CD14-positive monocyte (primary cell): ENCODE data around the gene SCAP. TPM values are rescaled to one million over a fixed set of nuclear protein-coding genes. Genes with fewer than 3 reads are reported as not detected.

ENCODE experiments used
- DNase-seq, 3 donors: peaks; one replicate each; pipeline ENCODE4 v3.0.0-alpha.2; 2011 to 2022
- H2AFZ ChIP-seq: 2 replicates; pipeline ENCODE4 v1.6.0; 2012; ENCODE audit warnings: mild to moderate bottlenecking, low read depth, low read length, inconsistent platforms; ENCODE audit not compliant: insufficient read depth, poor library complexity, severe bottlenecking
- H3K27ac ChIP-seq, 2 donors: 1 replicate in 1 of 2; 2 replicates in 1 of 2; pipeline ENCODE4 v1.5.1; 2012 to 2013; ENCODE audit warnings: low read length in 2 of 2, control low read depth in 1 of 2, inconsistent platforms in 1 of 2, low read depth in 1 of 2, mild to moderate bottlenecking in 1 of 2
- H3K27me3 ChIP-seq, 2 donors: one replicate each; pipeline versions ENCODE4 v1.6.0 to v1.6.1; 2011 to 2013; ENCODE audit warnings: low read length in 2 of 2; ENCODE audit not compliant: control insufficient read depth in 2 of 2, insufficient read depth in 2 of 2
- H3K36me3 ChIP-seq, 2 donors: replicated peaks in 1 of 2; 1 replicate in 1 of 2; 2 replicates in 1 of 2; pipeline versions ENCODE4 v1.5.1 to v1.6.1; 2012 to 2013; ENCODE audit warnings: low read length in 2 of 2, control low read depth in 1 of 2, inconsistent platforms in 1 of 2, mild to moderate bottlenecking in 1 of 2; ENCODE audit not compliant: insufficient read depth in 2 of 2, control insufficient read depth in 1 of 2
- H3K4me1 ChIP-seq, 2 donors: 1 replicate in 1 of 2; 2 replicates in 1 of 2; pipeline versions ENCODE4 v1.5.1 to v1.6.1; 2012 to 2013; ENCODE audit warnings: low read length in 2 of 2, control low read depth in 1 of 2, inconsistent platforms in 1 of 2, mild to moderate bottlenecking in 1 of 2, moderate library complexity in 1 of 2; ENCODE audit not compliant: insufficient read depth in 2 of 2, control insufficient read depth in 1 of 2
- H3K4me2 ChIP-seq: replicated peaks from 2 replicates; pipeline ENCODE3; 2012; ENCODE audit warnings: low read length, moderate library complexity, mild to moderate bottlenecking; ENCODE audit not compliant: poor library complexity, severe bottlenecking; ENCODE audit errors: extremely low read depth
- H3K4me3 ChIP-seq, 3 experiments: fragments of 200-600 bp in 1 of 3; sonication (generic) in 1 of 3; replicated peaks in 1 of 3; 1 replicate in 2 of 3; 2 replicates in 1 of 3; pipeline ENCODE4 v1.5.1; 2011 to 2013; ENCODE audit warnings: low read length in 3 of 3, mild to moderate bottlenecking in 3 of 3, control low read depth in 2 of 3, low read depth in 2 of 3, inconsistent platforms in 1 of 3, moderate library complexity in 1 of 3
- H3K79me2 ChIP-seq: 2 replicates; pipeline ENCODE4 v1.6.0; 2012; ENCODE audit warnings: mild to moderate bottlenecking, control low read depth, inconsistent platforms, low read length, moderate library complexity; ENCODE audit not compliant: insufficient read depth
- H3K9ac ChIP-seq: 2 replicates; pipeline ENCODE4 v1.6.0; 2017; ENCODE audit warnings: low read length, mild to moderate bottlenecking; ENCODE audit not compliant: insufficient read depth, poor library complexity, severe bottlenecking
- H3K9me3 ChIP-seq, 2 donors: replicated peaks in 1 of 2; 1 replicate in 1 of 2; 2 replicates in 1 of 2; pipeline versions ENCODE4 v1.5.1 to v1.6.1; 2012 to 2013; ENCODE audit warnings: low read length in 2 of 2, control low read depth in 1 of 2; ENCODE audit not compliant: control insufficient read depth in 1 of 2, insufficient read depth in 1 of 2
- H4K20me1 ChIP-seq: 2 replicates; pipeline ENCODE4 v1.6.0; 2012; ENCODE audit warnings: mild to moderate bottlenecking, low read length, control low read depth, moderate library complexity; ENCODE audit not compliant: insufficient read depth
- H3K27ac Mint-ChIP-seq, 7 donors: one replicate each; pipeline ENCODE4 v1.8.0; 2020; ENCODE audit warnings: mild to moderate bottlenecking in 7 of 7, mixed read lengths in 7 of 7, moderate library complexity in 6 of 7, inconsistent platforms in 2 of 7
- H3K27me3 Mint-ChIP-seq, 3 donors: one replicate each; pipeline ENCODE4 v1.8.0; 2021 to 2022; ENCODE audit warnings: low read depth in 3 of 3, mild to moderate bottlenecking in 3 of 3, mixed read lengths in 3 of 3, moderate library complexity in 3 of 3, inconsistent platforms in 1 of 3
- H3K36me3 Mint-ChIP-seq, 2 donors: one replicate each; pipeline ENCODE4 v1.8.0; 2020; ENCODE audit warnings: mixed read lengths in 2 of 2, inconsistent platforms in 1 of 2, mild to moderate bottlenecking in 1 of 2
- H3K4me1 Mint-ChIP-seq: one replicate; pipeline ENCODE4 v1.8.0; 2020; ENCODE audit warnings: mild to moderate bottlenecking, mixed read lengths
- H3K4me3 Mint-ChIP-seq, 2 donors: one replicate each; pipeline ENCODE4 v1.8.0; 2020; ENCODE audit warnings: mild to moderate bottlenecking in 2 of 2, mixed read lengths in 2 of 2, moderate library complexity in 1 of 2
- H3K9me3 Mint-ChIP-seq, 7 donors: one replicate each; pipeline ENCODE4 v1.8.0; 2020 to 2022; ENCODE audit warnings: mixed read lengths in 7 of 7, mild to moderate bottlenecking in 6 of 7, moderate library complexity in 6 of 7, inconsistent platforms in 2 of 7
- CTCF ChIP-seq: fragments of 200-600 bp; IDR thresholded peaks from one replicate; pipeline ENCODE4 v1.8.0; 2022; ENCODE audit warnings: antibody characterized with exemption, mild to moderate bottlenecking
- WGBS: methylation state at CpG from one replicate; pipeline ENCODE4 v1.1.5; 2013; ENCODE audit warnings: missing lambda C conversion rate; ENCODE audit not compliant: insufficient coverage; 5-methylcytosine and 5-hydroxymethylcytosine counted together
- intact Hi-C, 2 donors: fragments of 100-400 bp; cut with micrococcal nuclease; formaldehyde crosslinking; loops; one replicate each; pipeline versions ENCODE4 v1.15.0 to v1.15.1; 2023
- polyA plus RNA-seq, 3 donors: library from polyadenylated mRNA; depleted of rRNA in 1 of 3; unstranded in 2 of 3; stranded (reverse) in 1 of 3; fragments of 300-500 nt in 2 of 3; fragments of >200 nt in 1 of 3; fragmentation: Illumina TruSeq in 2 of 3; gene quantifications; 1 replicate in 2 of 3; 2 replicates in 1 of 3; pipeline ENCODE4 v1.2.3, GENCODE V29; 2012 to 2021

Gene SCAP
- polyA plus RNA-seq, 3 donors = 26.3 to 27.8 (median 27.7) TPM

- Mint-ChIP-seq H3K9me3 (no peaks in the 10 kb centered on the region), H3K4me3 (no peak overlapping the region), H3K27me3 (no peaks in the 10 kb centered on the region), H3K36me3 (peaks cover 22 to 44% of the 10 kb centered on the region in 2 donors), H3K4me1 (peaks cover 22% of the 10 kb centered on the region), H3K27ac (peak overlapping the region in 3 of 7 donors; percentile 1 to 59 (median 3))
- H3K27me3 ChIP-seq = no peaks in the 10 kb centered on the region
- no peak overlapping the region for H3K9ac ChIP-seq
- peaks cover 10 to 11% of the 10 kb centered on the region in 2 donors for H3K4me1 ChIP-seq
- peaks cover 13 to 53% of the 10 kb centered on the region in 2 donors for H3K36me3 ChIP-seq
- H3K79me2 ChIP-seq = peaks cover 96% of the 10 kb centered on the region
- H4K20me1 ChIP-seq = peaks cover 92% of the 10 kb centered on the region
- H3K27ac ChIP-seq = peak overlapping the region in 1 of 2 donors; percentile 11
- no peaks in the 10 kb centered on the region for H3K9me3 ChIP-seq
- intact Hi-C loops = loop anchor here in 1 of 2 donors (10.0 kb wide), 1 partner anchor 101 kb away; the partner anchor contains the start of genes KIF9 and KLHL18
- WGBS = 95% methylated on average over 2 of the region's 2 CpGs
- no peak overlapping the region for H2AFZ ChIP-seq
- DNase-seq = no peak
- no peak overlapping the region for H3K4me3 ChIP-seq
- H3K4me2 ChIP-seq = no peak overlapping the region
- no peak for TF ChIP-seq CTCF
Observed at GRCh38 chr3:47385796-47386195, 89.9 kb downstream of the SCAP start.

GRCh38 chr3:47385007-47385406, 90.7 kb downstream of the SCAP start:
- 100% methylated on average over 3 of the region's 4 CpGs for WGBS
- no peak overlapping the region for H3K4me2 ChIP-seq
- Mint-ChIP-seq H3K4me1 (peaks cover 26% of the 10 kb centered on the region), H3K27ac (peak overlapping the region in 2 of 7 donors; percentile 28 to 30), H3K4me3 (no peak overlapping the region), H3K9me3 (no peaks in the 10 kb centered on the region), H3K36me3 (peaks cover 22 to 44% of the 10 kb centered on the region in 2 donors), H3K27me3 (no peaks in the 10 kb centered on the region)
- H3K4me1 ChIP-seq = peaks cover 14 to 15% of the 10 kb centered on the region in 2 donors
- H4K20me1 ChIP-seq = peaks cover 84% of the 10 kb centered on the region
- H3K4me3 ChIP-seq = no peak overlapping the region
- no peaks in the 10 kb centered on the region for H3K27me3 ChIP-seq
- no peak overlapping the region for H3K27ac ChIP-seq
- H2AFZ ChIP-seq = no peak overlapping the region
- peaks cover 95% of the 10 kb centered on the region for H3K79me2 ChIP-seq
- peaks cover 11 to 47% of the 10 kb centered on the region in 2 donors for H3K36me3 ChIP-seq
- intact Hi-C loops = loop anchor here in 1 of 2 donors (10.0 kb wide), 1 partner anchor 100 kb away; the partner anchor contains the start of genes KIF9 and KLHL18
- no peak for TF ChIP-seq CTCF
- no peak for DNase-seq
- no peaks in the 10 kb centered on the region for H3K9me3 ChIP-seq
- no peak overlapping the region for H3K9ac ChIP-seq
